Mammary epithelial cell (primary cell): ENCODE measurements around the gene LCN1.

Experiments
- CTCF ChIP-seq, 2 donors: IDR thresholded peaks in 1 of 2; conservative IDR thresholded peaks in 1 of 2; 2 replicates each; pipeline ENCODE4 v1.5.1; 2011 to 2012; ENCODE audit warnings: inconsistent platforms in 2 of 2, low read length in 2 of 2, mild to moderate bottlenecking in 2 of 2, control low read depth in 1 of 2, low read depth in 1 of 2; ENCODE audit not compliant: insufficient read depth in 1 of 2; ENCODE audit errors: extremely low read depth in 1 of 2
- EZH2 ChIP-seq: IDR thresholded peaks from 2 replicates; pipeline ENCODE4 v1.6.1; 2012; ENCODE audit warnings: low read length, inconsistent platforms, borderline replicate concordance

GRCh38 chr9:135486267-135487065, 34.8 kb upstream of the LCN1 start:
- TF ChIP-seq CTCF (conservative IDR thresholded peaks at IDR 0.05 in 1 of 2, IDR thresholded peaks at IDR 0.05 in 1 of 2; ENCODE audit: extremely low read depth in 1 of 2, insufficient read depth in 1 of 2, low read depth in 1 of 2, low read length in 2 of 2) (no peak), EZH2 (no peak)
